Endothelial cell of umbilical vein (primary cell): ENCODE data around the gene TK2.
"Not testable (repeated sequence)": the region's sequence is repeated elsewhere in the genome, so short reads cannot be mapped to it uniquely, and the experiment has no call there.

ENCODE experiments used
- EZH2 ChIP-seq: IDR thresholded peaks from 2 replicates; pipeline ENCODE4 v1.6.1; 2012; ENCODE audit warnings: borderline replicate concordance, low read depth, mild to moderate bottlenecking, moderate library complexity, low read length, inconsistent platforms; ENCODE audit not compliant: severe bottlenecking
- GATA2 ChIP-seq: IDR thresholded peaks from 2 replicates; pipeline ENCODE4 v1.7.0; 2011; ENCODE audit warnings: low read depth, mild to moderate bottlenecking, moderate library complexity, mixed read lengths, low read length; ENCODE audit not compliant: insufficient read length, insufficient read depth
- MYC ChIP-seq: IDR thresholded peaks from one replicate; pipeline ENCODE4 v1.6.1; 2011; ENCODE audit warnings: mild to moderate bottlenecking, low read depth, low read length
- POLR2A ChIP-seq: IDR thresholded peaks from 2 replicates; pipeline ENCODE4 v1.6.1; 2012; ENCODE audit warnings: low read depth, mild to moderate bottlenecking, control low read depth, low read length
- POLR2AphosphoS5 ChIP-seq: IDR thresholded peaks from 2 replicates; pipeline ENCODE4 v1.6.1; 2012; ENCODE audit warnings: low read depth, mild to moderate bottlenecking, control low read depth, low read length, moderate library complexity; ENCODE audit not compliant: insufficient read depth
- TF ChIP-seq, protein P1 (sequence below), 2 donors: IDR thresholded peaks; 1 replicate in 1 of 2; 2 replicates in 1 of 2; pipeline ENCODE4 v1.5.1; 2011; ENCODE audit warnings: low read length in 2 of 2, mild to moderate bottlenecking in 2 of 2, moderate library complexity in 2 of 2, control low read depth in 1 of 2, inconsistent platforms in 1 of 2, low read depth in 1 of 2; ENCODE audit not compliant: insufficient read depth in 1 of 2; ENCODE audit errors: extremely low read depth in 1 of 2
- TF ChIP-seq, protein P2 (sequence below): IDR thresholded peaks from 2 replicates; pipeline ENCODE4 v1.6.1; 2011; ENCODE audit not compliant: insufficient read depth, insufficient read length

GRCh38 chr16:66496226-66496625 lies 53.7 kb downstream of the TK2 start:
- TF ChIP-seq, protein P1, sequence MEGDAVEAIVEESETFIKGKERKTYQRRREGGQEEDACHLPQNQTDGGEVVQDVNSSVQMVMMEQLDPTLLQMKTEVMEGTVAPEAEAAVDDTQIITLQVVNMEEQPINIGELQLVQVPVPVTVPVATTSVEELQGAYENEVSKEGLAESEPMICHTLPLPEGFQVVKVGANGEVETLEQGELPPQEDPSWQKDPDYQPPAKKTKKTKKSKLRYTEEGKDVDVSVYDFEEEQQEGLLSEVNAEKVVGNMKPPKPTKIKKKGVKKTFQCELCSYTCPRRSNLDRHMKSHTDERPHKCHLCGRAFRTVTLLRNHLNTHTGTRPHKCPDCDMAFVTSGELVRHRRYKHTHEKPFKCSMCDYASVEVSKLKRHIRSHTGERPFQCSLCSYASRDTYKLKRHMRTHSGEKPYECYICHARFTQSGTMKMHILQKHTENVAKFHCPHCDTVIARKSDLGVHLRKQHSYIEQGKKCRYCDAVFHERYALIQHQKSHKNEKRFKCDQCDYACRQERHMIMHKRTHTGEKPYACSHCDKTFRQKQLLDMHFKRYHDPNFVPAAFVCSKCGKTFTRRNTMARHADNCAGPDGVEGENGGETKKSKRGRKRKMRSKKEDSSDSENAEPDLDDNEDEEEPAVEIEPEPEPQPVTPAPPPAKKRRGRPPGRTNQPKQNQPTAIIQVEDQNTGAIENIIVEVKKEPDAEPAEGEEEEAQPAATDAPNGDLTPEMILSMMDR (IDR thresholded peaks at IDR 0.05; ENCODE audit: extremely low read depth in 1 of 2, insufficient read depth in 1 of 2, low read depth in 1 of 2, low read length in 2 of 2), result not testable (repeated sequence)
- TF ChIP-seq MYC, GATA2, POLR2A, POLR2AphosphoS5, EZH2: not testable (repeated sequence)
- TF ChIP-seq, protein P2, sequence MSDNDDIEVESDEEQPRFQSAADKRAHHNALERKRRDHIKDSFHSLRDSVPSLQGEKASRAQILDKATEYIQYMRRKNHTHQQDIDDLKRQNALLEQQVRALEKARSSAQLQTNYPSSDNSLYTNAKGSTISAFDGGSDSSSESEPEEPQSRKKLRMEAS, result not testable (repeated sequence)
